Measurements from ENCODE around the gene DMBT1.

DMBT1 gene

GRCh38 chr10:122519144-122519543, 41.4 kb upstream of the DMBT1 start:
- TF ChIP-seq CTCF (IDR thresholded peaks at IDR 0.05; ENCODE audit: insufficient read depth, low read depth, low read length, missing control alignments) = no peak
- no peak for DNase-seq (ENCODE audit: low read depth)
- no peak overlapping the region for H3K4me3 ChIP-seq (ENCODE audit: low read depth, low read length)

- no peak for DNase-seq (ENCODE audit: low read depth)
- no peak for TF ChIP-seq CTCF (IDR thresholded peaks at IDR 0.05; ENCODE audit: insufficient read depth, low read depth, low read length, missing control alignments)
- H3K4me3 ChIP-seq (ENCODE audit: low read depth, low read length) = no peak overlapping the region
These were observed 40.7 kb upstream of the DMBT1 start for GRCh38 chr10:122519873-122520272.

- DNase-seq (ENCODE audit: low read depth) = no peak
- TF ChIP-seq CTCF (IDR thresholded peaks at IDR 0.05; ENCODE audit: insufficient read depth, low read depth, low read length, missing control alignments) = no peak
These were observed 39.5 kb upstream of the DMBT1 start for GRCh38 chr10:122521011-122521410.

GRCh38 chr10:122524811-122525210, 35.7 kb upstream of the DMBT1 start:
- no peak for DNase-seq (ENCODE audit: low read depth)
- TF ChIP-seq CTCF (IDR thresholded peaks at IDR 0.05; ENCODE audit: insufficient read depth, low read depth, low read length, missing control alignments) = no peak
- H3K4me3 ChIP-seq (ENCODE audit: low read depth, low read length) = no peak overlapping the region

More at GRCh38 chr10:122521011-122521410, 39.5 kb upstream of the DMBT1 start:
- H3K4me3 ChIP-seq (ENCODE audit: low read depth, low read length) = no peak overlapping the region

GRCh38 chr10:122525788-122526187, 34.8 kb upstream of the DMBT1 start:
- H3K4me3 ChIP-seq (ENCODE audit: low read depth, low read length) = no peak overlapping the region
- TF ChIP-seq CTCF (IDR thresholded peaks at IDR 0.05; ENCODE audit: insufficient read depth, low read depth, low read length, missing control alignments) = no peak
- no peak for DNase-seq (ENCODE audit: low read depth)

GRCh38 chr10:122526892-122527291, 33.7 kb upstream of the DMBT1 start:
- TF ChIP-seq CTCF (IDR thresholded peaks at IDR 0.05; ENCODE audit: insufficient read depth, low read depth, low read length, missing control alignments) = no peak
- DNase-seq (ENCODE audit: low read depth) = no peak
- no peak overlapping the region for H3K4me3 ChIP-seq (ENCODE audit: low read depth, low read length)

- no peak for DNase-seq (ENCODE audit: low read depth)
These were observed 30.4 kb upstream of the DMBT1 start for GRCh38 chr10:122530177-122530576.

More at GRCh38 chr10:122530177-122530576, 30.4 kb upstream of the DMBT1 start:
- no peak for TF ChIP-seq CTCF (IDR thresholded peaks at IDR 0.05; ENCODE audit: insufficient read depth, low read depth, low read length, missing control alignments)
- no peak overlapping the region for H3K4me3 ChIP-seq (ENCODE audit: low read depth, low read length)
